ENCODE results near the gene ADAMTSL1.

Gene ADAMTSL1

GRCh38 chr9:18771763-18772162 is 297.8 kb downstream of the ADAMTSL1 start:
- DNase-seq (ENCODE audit: low read depth in 2 of 2): no peak

GRCh38 chr9:18775241-18775640 is 301.3 kb downstream of the ADAMTSL1 start:
- no peak for DNase-seq (ENCODE audit: low read depth in 2 of 2)

- no peak for DNase-seq (ENCODE audit: low read depth in 2 of 2)
These were observed 302.0 kb downstream of the ADAMTSL1 start for GRCh38 chr9:18775930-18776329.

- no peak for DNase-seq (ENCODE audit: low read depth in 2 of 2)
These were observed 303.2 kb downstream of the ADAMTSL1 start for GRCh38 chr9:18776836-18777820.

- no peak for DNase-seq (ENCODE audit: low read depth in 2 of 2)
These were observed 304.2 kb downstream of the ADAMTSL1 start for GRCh38 chr9:18778147-18778546.

GRCh38 chr9:18778846-18779245 is 304.9 kb downstream of the ADAMTSL1 start:
- no peak for DNase-seq (ENCODE audit: low read depth in 2 of 2)

GRCh38 chr9:18783909-18784308 is 310.0 kb downstream of the ADAMTSL1 start:
- no peak for DNase-seq (ENCODE audit: low read depth in 2 of 2)

- no peak for DNase-seq (ENCODE audit: low read depth in 2 of 2)
These were observed 311.7 kb downstream of the ADAMTSL1 start for GRCh38 chr9:18785604-18786003.

- DNase-seq (ENCODE audit: low read depth in 2 of 2): no peak
These were observed 312.2 kb downstream of the ADAMTSL1 start for GRCh38 chr9:18786196-18786595.

GRCh38 chr9:18786911-18787650 is 313.1 kb downstream of the ADAMTSL1 start:
- no peak for DNase-seq (ENCODE audit: low read depth in 2 of 2)

GRCh38 chr9:18788256-18788655 is 314.3 kb downstream of the ADAMTSL1 start:
- no peak for DNase-seq (ENCODE audit: low read depth in 2 of 2)

- no peak for DNase-seq (ENCODE audit: low read depth in 2 of 2)
These were observed 317.1 kb downstream of the ADAMTSL1 start for GRCh38 chr9:18791074-18791473.

GRCh38 chr9:18793122-18793521 is 319.2 kb downstream of the ADAMTSL1 start:
- no peak for DNase-seq (ENCODE audit: low read depth in 2 of 2)

GRCh38 chr9:18795947-18796671 is 322.2 kb downstream of the ADAMTSL1 start:
- DNase-seq (ENCODE audit: low read depth in 2 of 2): no peak

- no peak for DNase-seq (ENCODE audit: low read depth in 2 of 2)
These were observed 322.8 kb downstream of the ADAMTSL1 start for GRCh38 chr9:18796696-18797270.

- DNase-seq (ENCODE audit: low read depth in 2 of 2): no peak
These were observed 324.2 kb downstream of the ADAMTSL1 start for GRCh38 chr9:18798106-18798505.

- no peak for DNase-seq (ENCODE audit: low read depth in 2 of 2)
These were observed 324.7 kb downstream of the ADAMTSL1 start for GRCh38 chr9:18798508-18799290.

GRCh38 chr9:18799428-18799827 is 325.5 kb downstream of the ADAMTSL1 start:
- DNase-seq (ENCODE audit: low read depth in 2 of 2): no peak

GRCh38 chr9:18800579-18800978 is 326.6 kb downstream of the ADAMTSL1 start:
- DNase-seq (ENCODE audit: low read depth in 2 of 2): no peak

- DNase-seq (ENCODE audit: low read depth in 2 of 2): no peak
These were observed 331.4 kb downstream of the ADAMTSL1 start for GRCh38 chr9:18805386-18805785.
